ENCODE results near the gene IMMP2L. TPM values are rescaled to one million over a fixed set of nuclear protein-coding genes. Genes with fewer than 3 reads are reported as not detected.

The IMMP2L gene
- polyA plus RNA-seq, 4 donors = 10.5 to 20.1 (median 14.1) TPM

- Histone ChIP-seq H3K4me3 (ENCODE audit: low read depth in 1 of 3, low read length in 3 of 3) (no peak overlapping the region), H3K27me3 (ENCODE audit: control insufficient read depth in 3 of 3, insufficient read depth in 3 of 3, low read length in 3 of 3) (no peaks in the 10 kb centered on the region), H3K9me3 (ENCODE audit: control insufficient read depth in 2 of 2, insufficient read depth in 1 of 2, low read depth in 1 of 2, low read length in 1 of 2) (no peaks in the 10 kb centered on the region), H3K27ac (ENCODE audit: low read depth in 1 of 3, low read length in 2 of 3) (no peak overlapping the region), H3K36me3 (ENCODE audit: control insufficient read depth in 3 of 3, insufficient read depth in 2 of 3, low read depth in 1 of 3, low read length in 3 of 3) (no peaks in the 10 kb centered on the region), H3K4me1 (ENCODE audit: control insufficient read depth in 3 of 3, insufficient read depth in 2 of 3, low read depth in 1 of 3, low read length in 2 of 3) (no peaks in the 10 kb centered on the region)
- no peak for FAIRE-seq
- no peak for DNase-seq
- WGBS, 3 donors = 58 to 86% (median 77%) methylated on average over 2 of the region's 2 CpGs
These were observed 337.7 kb downstream of the IMMP2L start for GRCh38 chr7:111224354-111225231.

GRCh38 chr7:111223802-111224253, 338.5 kb downstream of the IMMP2L start:
- no peaks in the 10 kb centered on the region for H3K27me3 ChIP-seq (ENCODE audit: control insufficient read depth in 3 of 3, insufficient read depth in 3 of 3, low read length in 3 of 3)
- no peaks in the 10 kb centered on the region for H3K4me1 ChIP-seq (ENCODE audit: control insufficient read depth in 3 of 3, insufficient read depth in 2 of 3, low read depth in 1 of 3, low read length in 2 of 3)
- no peak for FAIRE-seq
- H3K27ac ChIP-seq (ENCODE audit: low read depth in 1 of 3, low read length in 2 of 3) = no peak overlapping the region
- DNase-seq = no peak
- no peaks in the 10 kb centered on the region for H3K36me3 ChIP-seq (ENCODE audit: control insufficient read depth in 3 of 3, insufficient read depth in 2 of 3, low read depth in 1 of 3, low read length in 3 of 3)
- 66 to 76% (median 74%) methylated on average over 2 of the region's 2 CpGs for WGBS, 3 donors
- no peaks in the 10 kb centered on the region for H3K9me3 ChIP-seq (ENCODE audit: control insufficient read depth in 2 of 2, insufficient read depth in 1 of 2, low read depth in 1 of 2, low read length in 1 of 2)
- H3K4me3 ChIP-seq (ENCODE audit: low read depth in 1 of 3, low read length in 3 of 3) = no peak overlapping the region

GRCh38 chr7:111215550-111215949, 346.7 kb downstream of the IMMP2L start:
- Histone ChIP-seq H3K9me3 (ENCODE audit: control insufficient read depth in 2 of 2, insufficient read depth in 1 of 2, low read depth in 1 of 2, low read length in 1 of 2) (peaks cover 0 to 2% of the 10 kb centered on the region in 2 donors), H3K4me1 (ENCODE audit: control insufficient read depth in 3 of 3, insufficient read depth in 2 of 3, low read depth in 1 of 3, low read length in 2 of 3) (no peaks in the 10 kb centered on the region), H3K27me3 (ENCODE audit: control insufficient read depth in 3 of 3, insufficient read depth in 3 of 3, low read length in 3 of 3) (no peaks in the 10 kb centered on the region), H3K36me3 (ENCODE audit: control insufficient read depth in 3 of 3, insufficient read depth in 2 of 3, low read depth in 1 of 3, low read length in 3 of 3) (peaks cover 0 to 8% (median 0%) of the 10 kb centered on the region in 3 donors), H3K27ac (ENCODE audit: low read depth in 1 of 3, low read length in 2 of 3) (no peak overlapping the region), H3K4me3 (ENCODE audit: low read depth in 1 of 3, low read length in 3 of 3) (no peak overlapping the region)
- peak; percentile 26 for FAIRE-seq
- DNase-seq = no peak

GRCh38 chr7:111212857-111213523, 349.3 kb downstream of the IMMP2L start:
- WGBS, 3 donors = 93 to 97% (median 94%) methylated on average over 10 to 11 of the region's 11 CpGs
- H3K27me3 ChIP-seq (ENCODE audit: control insufficient read depth in 3 of 3, insufficient read depth in 3 of 3, low read length in 3 of 3) = no peaks in the 10 kb centered on the region
- peaks cover 0 to 2% of the 10 kb centered on the region in 2 donors for H3K9me3 ChIP-seq (ENCODE audit: control insufficient read depth in 2 of 2, insufficient read depth in 1 of 2, low read depth in 1 of 2, low read length in 1 of 2)
- H3K36me3 ChIP-seq (ENCODE audit: control insufficient read depth in 3 of 3, insufficient read depth in 2 of 3, low read depth in 1 of 3, low read length in 3 of 3) = peaks cover 0 to 8% (median 0%) of the 10 kb centered on the region in 3 donors
- H3K4me1 ChIP-seq (ENCODE audit: control insufficient read depth in 3 of 3, insufficient read depth in 2 of 3, low read depth in 1 of 3, low read length in 2 of 3) = no peaks in the 10 kb centered on the region
- H3K27ac ChIP-seq (ENCODE audit: low read depth in 1 of 3, low read length in 2 of 3) = no peak overlapping the region
- FAIRE-seq = no peak
- no peak for DNase-seq
- no peak overlapping the region for H3K4me3 ChIP-seq (ENCODE audit: low read depth in 1 of 3, low read length in 3 of 3)

GRCh38 chr7:111210996-111211395, 351.3 kb downstream of the IMMP2L start:
- peaks cover 0 to 8% (median 0%) of the 10 kb centered on the region in 3 donors for H3K36me3 ChIP-seq (ENCODE audit: control insufficient read depth in 3 of 3, insufficient read depth in 2 of 3, low read depth in 1 of 3, low read length in 3 of 3)
- H3K9me3 ChIP-seq (ENCODE audit: control insufficient read depth in 2 of 2, insufficient read depth in 1 of 2, low read depth in 1 of 2, low read length in 1 of 2) = peaks cover 0 to 2% of the 10 kb centered on the region in 2 donors
- H3K27ac ChIP-seq (ENCODE audit: low read depth in 1 of 3, low read length in 2 of 3) = no peak overlapping the region
- 79 to 92% (median 88%) methylated on average over 3 of the region's 3 CpGs for WGBS, 3 donors
- H3K4me1 ChIP-seq (ENCODE audit: control insufficient read depth in 3 of 3, insufficient read depth in 2 of 3, low read depth in 1 of 3, low read length in 2 of 3) = no peaks in the 10 kb centered on the region
- DNase-seq (no peak), FAIRE-seq (no peak)
- no peaks in the 10 kb centered on the region for H3K27me3 ChIP-seq (ENCODE audit: control insufficient read depth in 3 of 3, insufficient read depth in 3 of 3, low read length in 3 of 3)
- no peak overlapping the region for H3K4me3 ChIP-seq (ENCODE audit: low read depth in 1 of 3, low read length in 3 of 3)

- DNase-seq (no peak), FAIRE-seq (no peak)
- H3K27me3 ChIP-seq (ENCODE audit: control insufficient read depth in 3 of 3, insufficient read depth in 3 of 3, low read length in 3 of 3) = no peaks in the 10 kb centered on the region
- no peak overlapping the region for H3K4me3 ChIP-seq (ENCODE audit: low read depth in 1 of 3, low read length in 3 of 3)
- 88 to 97% (median 95%) methylated on average over 1 of the region's 1 CpG for WGBS, 3 donors
- H3K4me1 ChIP-seq (ENCODE audit: control insufficient read depth in 3 of 3, insufficient read depth in 2 of 3, low read depth in 1 of 3, low read length in 2 of 3) = no peaks in the 10 kb centered on the region
- no peak overlapping the region for H3K27ac ChIP-seq (ENCODE audit: low read depth in 1 of 3, low read length in 2 of 3)
- peaks cover 0 to 8% (median 0%) of the 10 kb centered on the region in 3 donors for H3K36me3 ChIP-seq (ENCODE audit: control insufficient read depth in 3 of 3, insufficient read depth in 2 of 3, low read depth in 1 of 3, low read length in 3 of 3)
- peaks cover 0 to 2% of the 10 kb centered on the region in 2 donors for H3K9me3 ChIP-seq (ENCODE audit: control insufficient read depth in 2 of 2, insufficient read depth in 1 of 2, low read depth in 1 of 2, low read length in 1 of 2)
These were observed 352.2 kb downstream of the IMMP2L start for GRCh38 chr7:111210043-111210442.

GRCh38 chr7:111205251-111205650, 357.0 kb downstream of the IMMP2L start:
- DNase-seq = no peak
- Histone ChIP-seq H3K4me3 (ENCODE audit: low read depth in 1 of 3, low read length in 3 of 3) (no peak overlapping the region), H3K27me3 (ENCODE audit: control insufficient read depth in 3 of 3, insufficient read depth in 3 of 3, low read length in 3 of 3) (no peaks in the 10 kb centered on the region), H3K27ac (ENCODE audit: low read depth in 1 of 3, low read length in 2 of 3) (no peak overlapping the region), H3K4me1 (ENCODE audit: control insufficient read depth in 3 of 3, insufficient read depth in 2 of 3, low read depth in 1 of 3, low read length in 2 of 3) (no peaks in the 10 kb centered on the region), H3K9me3 (ENCODE audit: control insufficient read depth in 2 of 2, insufficient read depth in 1 of 2, low read depth in 1 of 2, low read length in 1 of 2) (peaks cover 0 to 4% of the 10 kb centered on the region in 2 donors), H3K36me3 (ENCODE audit: control insufficient read depth in 3 of 3, insufficient read depth in 2 of 3, low read depth in 1 of 3, low read length in 3 of 3) (no peaks in the 10 kb centered on the region)
- 77 to 96% (median 89%) methylated on average over 1 of the region's 1 CpG for WGBS, 3 donors
- FAIRE-seq = no peak

GRCh38 chr7:111202321-111202720, 360.0 kb downstream of the IMMP2L start:
- FAIRE-seq = no peak
- H3K27me3 ChIP-seq (ENCODE audit: control insufficient read depth in 3 of 3, insufficient read depth in 3 of 3, low read length in 3 of 3) = no peaks in the 10 kb centered on the region
- no peak overlapping the region for H3K27ac ChIP-seq (ENCODE audit: low read depth in 1 of 3, low read length in 2 of 3)
- WGBS, 3 donors = 88 to 98% (median 95%) methylated on average over 4 of the region's 4 CpGs
- no peaks in the 10 kb centered on the region for H3K4me1 ChIP-seq (ENCODE audit: control insufficient read depth in 3 of 3, insufficient read depth in 2 of 3, low read depth in 1 of 3, low read length in 2 of 3)
- no peak overlapping the region for H3K4me3 ChIP-seq (ENCODE audit: low read depth in 1 of 3, low read length in 3 of 3)
- no peaks in the 10 kb centered on the region for H3K36me3 ChIP-seq (ENCODE audit: control insufficient read depth in 3 of 3, insufficient read depth in 2 of 3, low read depth in 1 of 3, low read length in 3 of 3)
- peaks cover 0 to 4% of the 10 kb centered on the region in 2 donors for H3K9me3 ChIP-seq (ENCODE audit: control insufficient read depth in 2 of 2, insufficient read depth in 1 of 2, low read depth in 1 of 2, low read length in 1 of 2)
- no peak for DNase-seq

Data from small intestine (tissue), 7 donors.